GM12878 (cell line): ENCODE data around the gene PROSER3. TPM values are rescaled to one million over a fixed set of nuclear protein-coding genes. Genes with fewer than 3 reads are reported as not detected.

Experiments used
- CBX3 ChIP-seq: fragments of 200-600 bp; sonication (generic); IDR thresholded peaks from 2 replicates; pipeline ENCODE4 v1.6.1; 2016; ENCODE audit warnings: low read depth, borderline replicate concordance
- EED ChIP-seq: sonication (generic); IDR thresholded peaks from 2 replicates; pipeline ENCODE4 v1.6.1; 2016; ENCODE audit warnings: antibody characterized with exemption, low read depth
- KAT2A ChIP-seq: conservative IDR thresholded peaks from 2 replicates; pipeline ENCODE4 v1.6.1; 2011; ENCODE audit warnings: low read depth, low read length; ENCODE audit not compliant: control insufficient read depth
- MEF2A ChIP-seq: IDR thresholded peaks from 2 replicates; pipeline ENCODE4 v1.6.1; 2011; ENCODE audit warnings: low read depth, mild to moderate bottlenecking, low read length, moderate library complexity; ENCODE audit not compliant: insufficient read depth
- NRF1 ChIP-seq: conservative IDR thresholded peaks from 2 replicates; pipeline ENCODE4 v1.6.1; 2011; ENCODE audit warnings: mild to moderate bottlenecking, low read depth, low read length, improper control_type of control experiment
- PBX3 ChIP-seq: IDR thresholded peaks from 2 replicates; pipeline ENCODE4 v1.6.1; 2011; ENCODE audit warnings: mild to moderate bottlenecking, low read depth, low read length, moderate library complexity; ENCODE audit not compliant: insufficient replicate concordance
- SIX5 ChIP-seq: IDR thresholded peaks from 2 replicates; pipeline ENCODE4 v1.6.1; 2011; ENCODE audit warnings: mild to moderate bottlenecking, low read depth, low read length, moderate library complexity; ENCODE audit not compliant: severe bottlenecking
- SRF ChIP-seq, 2 experiments: IDR thresholded peaks; 2 replicates each; pipeline ENCODE4 v1.6.1; 2011; ENCODE audit warnings: low read depth in 2 of 2, low read length in 2 of 2, mild to moderate bottlenecking in 1 of 2, moderate library complexity in 1 of 2
- STAT1 ChIP-seq: fragments of 450-650 bp; conservative IDR thresholded peaks from 2 replicates; pipeline ENCODE4 v1.6.1; 2014; ENCODE audit warnings: antibody characterized with exemption, mild to moderate bottlenecking
- TCF7 ChIP-seq: IDR thresholded peaks from 2 replicates; pipeline ENCODE4 v1.6.1; 2014; ENCODE audit warnings: antibody characterized with exemption, borderline replicate concordance
- ZNF24 ChIP-seq: fragments of 450-650 bp; IDR thresholded peaks from 2 replicates; pipeline ENCODE4 v1.6.1; 2017; ENCODE audit warnings: antibody characterized with exemption, mild to moderate bottlenecking
- polyA plus RNA-seq, 11 experiments: library from polyadenylated mRNA; depleted of rRNA in 4 of 11; unstranded in 6 of 11; stranded (reverse) in 5 of 11; fragments of >200 nt; fragmentation: Nextera tagmentation in 4 of 11; fragmentation: Illumina TruSeq in 1 of 11; extraction: Ambion mirVana in 4 of 11; extraction: Trizol in 1 of 11; gene quantifications; 1 replicate in 1 of 11; 2 replicates in 10 of 11; pipeline versions ENCODE4 v1.2.1 to v1.2.3, GENCODE V29; 2011 to 2016; ENCODE audit warnings: inconsistent platforms in 2 of 11, missing spikeins in 2 of 11, low read depth in 1 of 11
- total RNA-seq, 4 experiments: library from RNA; depleted of rRNA in 3 of 4; stranded (reverse); fragments of >200 nt in 3 of 4; fragmentation: Illumina TruSeq in 1 of 4; extraction: Trizol in 1 of 4; gene quantifications; 2 replicates each; pipeline versions ENCODE4 v1.2.1 to v1.2.3, GENCODE V29; 2013 to 2021

Gene PROSER3
- total and polyA plus RNA-seq, 10 of the 15 experiments (the other 5 are each of a cell fraction or from before 2014, with no cell fraction given) = 0.85 to 25.1 (median 9.6) TPM

GRCh38 chr19:35757749-35758608 lies at the start of gene PROSER3 (continued):
- TF ChIP-seq NRF1 = peak; percentile 30; the same call in 1 of the 2 replicates
- TF ChIP-seq PBX3 = peak; percentile 97
- TF ChIP-seq MEF2A = no peak
- TF ChIP-seq TCF7 = peak; percentile 85; the same call in 1 of the 2 replicates
- 0 out of 2 replicates have a peak, but pooled peaks have one; percentile 76 for TF ChIP-seq STAT1
- TF ChIP-seq SIX5 = peak; percentile 84
- no peak for TF ChIP-seq KAT2A
- TF ChIP-seq SRF (IDR thresholded peaks at IDR 0.05; ENCODE audit: low read depth in 2 of 2, low read length in 2 of 2) = no peak
- no peak for TF ChIP-seq CBX3
- 0 out of 2 replicates have a peak, but pooled peaks have one; percentile 41 for TF ChIP-seq EED
- no peak for TF ChIP-seq ZNF24
